K562 (cell line): ENCODE data around the gene KRTAP2-3. TPM values are rescaled to one million over a fixed set of nuclear protein-coding genes. Genes with fewer than 3 reads are reported as not detected.

Experiments used
- ATAC-seq: fragments of 200-7000 bp; cut with Tn5 transposase; 3 replicates; pipeline ENCODE4 v1.9.1; 2020; ENCODE audit warnings: moderate library complexity
- BruUV-seq: library from RNA; stranded (reverse); fragments of 400-500 nt; replicated peaks from 2 replicates; lab custom pipeline; 2021; lab: Mats Ljungman, UMichigan
- CTCF ChIA-PET: fragments of 300-600 bp; formaldehyde crosslinking; extraction: SDS; loops from one replicate; lab custom pipeline; 2021; ENCODE audit warnings: low intra/inter-chr PET ratio; lab: Yijun Ruan, JAX
- POLR2A ChIA-PET: fragments of 300-600, 350-650 bp; sonication (Branson Sonifier 250); formaldehyde crosslinking; extraction: SDS; loops from one replicate; lab custom pipeline; 2021; ENCODE audit warnings: antibody characterized with exemption, inconsistent platforms; lab: Yijun Ruan, JAX
- DNase-seq, 4 experiments: peaks; one replicate each; pipeline versions ENCODE4 v3.0.0 to v3.0.0-alpha.2; 2011 to 2018; ENCODE audit warnings: low spot score in 3 of 4, mixed read lengths in 3 of 4; ENCODE audit errors: extremely low read depth in 1 of 4
- FAIRE-seq: peaks from 2 replicates; lab custom pipeline; 2011; peaks lifted over from hg19 to GRCh38; lab: Jason Lieb, UNC
- H2AFZ ChIP-seq: 2 replicates; pipeline ENCODE4 v1.6.0; 2011; ENCODE audit warnings: low read depth, low read length, control low read depth, inconsistent platforms
- H3K27ac ChIP-seq: fragments of 200-600 bp; 3 replicates; pipeline ENCODE4 v1.8.0; 2011; ENCODE audit warnings: low read depth, mild to moderate bottlenecking, control low read depth, inconsistent platforms, low read length, moderate library complexity, mixed read lengths; ENCODE audit errors: extremely low read depth
- H3K27me3 ChIP-seq, 2 experiments: fragments of 300-600 bp in 1 of 2; 2 replicates in 1 of 2; 3 replicates in 1 of 2; pipeline versions ENCODE4 v1.6.0 to v1.8.0; 2011; ENCODE audit warnings: inconsistent platforms in 2 of 2, low read length in 2 of 2, mild to moderate bottlenecking in 1 of 2, mixed read lengths in 1 of 2, moderate library complexity in 1 of 2; ENCODE audit not compliant: control insufficient read depth in 2 of 2, insufficient read depth in 2 of 2
- H3K36me3 ChIP-seq: fragments of 300-600 bp; 3 replicates; pipeline ENCODE4 v1.8.0; 2011; ENCODE audit warnings: mild to moderate bottlenecking, low read length, inconsistent platforms; ENCODE audit not compliant: control insufficient read depth, insufficient read depth
- H3K4me1 ChIP-seq, 2 experiments: fragments of 200-600 bp in 1 of 2; replicated peaks in 1 of 2; 2 replicates in 1 of 2; 3 replicates in 1 of 2; pipeline versions ENCODE4 v1.5.1 to v1.8.0; 2011; ENCODE audit warnings: inconsistent platforms in 2 of 2, low read length in 2 of 2, mild to moderate bottlenecking in 1 of 2, mixed read lengths in 1 of 2, moderate library complexity in 1 of 2; ENCODE audit not compliant: control insufficient read depth in 2 of 2, insufficient read depth in 2 of 2
- H3K4me2 ChIP-seq: 2 replicates; pipeline ENCODE4 v1.6.1; 2011; ENCODE audit warnings: low read length, control low read depth, inconsistent platforms, mixed read lengths; ENCODE audit not compliant: insufficient read depth
- H3K4me3 ChIP-seq: fragments of 200-600 bp; sonication (generic), shearing (Covaris generic); 2 replicates; pipeline ENCODE4 v1.5.1; 2016; ENCODE audit warnings: control low read depth, inconsistent platforms
- H3K79me2 ChIP-seq: fragments of 200-600 bp; 3 replicates; pipeline ENCODE4 v1.8.0; 2011; ENCODE audit warnings: low read length, inconsistent platforms; ENCODE audit not compliant: control insufficient read depth, insufficient read depth
- H3K9ac ChIP-seq, 2 experiments: 2 replicates each; pipeline versions ENCODE4 v1.6.0 to v1.6.1; 2011; ENCODE audit warnings: low read depth in 2 of 2, low read length in 2 of 2, control low read depth in 1 of 2, inconsistent platforms in 1 of 2, mild to moderate bottlenecking in 1 of 2, mixed read lengths in 1 of 2; ENCODE audit not compliant: insufficient read depth in 1 of 2
- H3K9me1 ChIP-seq: one replicate; pipeline ENCODE4 v1.6.0; 2011; ENCODE audit warnings: inconsistent platforms, mild to moderate bottlenecking, low read length, moderate library complexity; ENCODE audit not compliant: control insufficient read depth, insufficient read depth
- H3K9me3 ChIP-seq: replicated peaks from 2 replicates; pipeline ENCODE4 v1.5.1; 2011; ENCODE audit warnings: low read depth, low read length, inconsistent platforms; ENCODE audit not compliant: control insufficient read depth, insufficient read depth
- H4K20me1 ChIP-seq: replicated peaks from 2 replicates; pipeline ENCODE4 v1.6.1; 2011; ENCODE audit warnings: low read length, inconsistent platforms, mixed read lengths; ENCODE audit not compliant: control insufficient read depth, insufficient read depth
- BRD9 ChIP-seq: fragments of 450-650 bp; IDR thresholded peaks from 2 replicates; pipeline ENCODE4 v1.6.1; 2018; ENCODE audit warnings: low read depth; ENCODE audit not compliant: partially characterized antibody
- FOSL1 ChIP-seq: fragments of 200-800 bp; sonication (Bioruptor generic); conservative IDR thresholded peaks from 2 replicates; pipeline ENCODE4 v1.6.1; 2016; ENCODE audit warnings: missing genetic modification characterization, missing compliant biosample characterization
- FOXJ3 ChIP-seq: sonication (generic); formaldehyde crosslinking; IDR thresholded peaks from 2 replicates; pipeline ENCODE4 v1.4.0; 2020; ENCODE audit warnings: mild to moderate bottlenecking, missing genetic modification reagents
- HMGN3 ChIP-seq: IDR thresholded peaks from 2 replicates; pipeline ENCODE4 v1.6.1; 2011; ENCODE audit warnings: borderline replicate concordance, low read depth, mild to moderate bottlenecking, mixed read lengths, low read length; ENCODE audit not compliant: insufficient read length; ENCODE audit errors: extremely low read depth
- MEF2D ChIP-seq: conservative IDR thresholded peaks from 2 replicates; pipeline ENCODE4 v1.6.1; 2016; ENCODE audit warnings: low read depth, missing genetic modification characterization, missing compliant biosample characterization
- NR4A1 ChIP-seq, 2 experiments: fragments of 250-450 bp in 1 of 2; fragments of 450-650 bp in 1 of 2; sonication (Bioruptor Pico) in 1 of 2; IDR thresholded peaks; 2 replicates each; pipeline versions ENCODE4 v1.4.0 to v1.6.1; 2016 to 2020; ENCODE audit warnings: mild to moderate bottlenecking in 2 of 2, missing compliant biosample characterization in 1 of 2, missing genetic modification characterization in 1 of 2, moderate library complexity in 1 of 2
- PCBP1 ChIP-seq: fragments of 200-400 bp; formaldehyde crosslinking; IDR thresholded peaks from 2 replicates; pipeline ENCODE4 v1.6.1; 2018; ENCODE audit warnings: mild to moderate bottlenecking, low read depth, low read length; ENCODE audit not compliant: poor library complexity, severe bottlenecking
- RFX1 ChIP-seq: fragments of 450-650 bp; IDR thresholded peaks from 2 replicates; pipeline ENCODE4 v1.6.1; 2016; ENCODE audit warnings: mild to moderate bottlenecking, moderate library complexity
- YBX1 ChIP-seq: fragments of 450-650 bp; IDR thresholded peaks from 2 replicates; pipeline ENCODE4 v1.7.1; 2016; ENCODE audit warnings: mild to moderate bottlenecking
- ZSCAN29 ChIP-seq: fragments of 450-650 bp; IDR thresholded peaks from 2 replicates; pipeline ENCODE4 v1.6.1; 2017
- in situ Hi-C: fragments of 300-500 bp; cut with MboI; formaldehyde crosslinking; loops from 4 replicates; pipeline ENCODE4 v1.15.0; 2018; ENCODE audit warnings: inconsistent platforms, mixed read lengths
- intact Hi-C: fragments of 100-400 bp; cut with micrococcal nuclease; formaldehyde crosslinking; loops from 2 replicates; pipeline ENCODE4 v1.14.2; 2022
- polyA plus RNA-seq, 8 experiments: library from polyadenylated mRNA; depleted of rRNA in 4 of 8; stranded (reverse) in 5 of 8; unstranded in 3 of 8; fragments of >200 nt; fragmentation: Nextera tagmentation in 2 of 8; fragmentation: Illumina TruSeq in 1 of 8; extraction: Ambion mirVana in 2 of 8; extraction: Trizol in 1 of 8; gene quantifications; 2 replicates each; pipeline versions ENCODE4 v1.2.1 to v1.2.3, GENCODE V29; 2011 to 2014; ENCODE audit warnings: inconsistent platforms in 1 of 8, missing spikeins in 1 of 8
- total RNA-seq, 7 experiments: library from RNA; depleted of rRNA in 6 of 7; stranded (reverse); fragments of >200 nt in 6 of 7; fragmentation: Illumina TruSeq in 2 of 7; extraction: Trizol in 2 of 7; gene quantifications; 2 replicates each; pipeline versions ENCODE4 v1.2.1 to v1.2.3, GENCODE V29; 2011 to 2021; ENCODE audit warnings: low replicate concordance in 1 of 7
- TF ChIP-seq, protein P1 (sequence below): fragments of 250-450 bp; sonication (Bioruptor Pico); IDR thresholded peaks from 2 replicates; pipeline ENCODE4 v1.5.0; 2021
- TF ChIP-seq, protein P2 (sequence below): sonication (generic); formaldehyde crosslinking; IDR thresholded peaks from 2 replicates; pipeline ENCODE4 v1.8.0; 2022; ENCODE audit warnings: mild to moderate bottlenecking, low read depth, missing genetic modification reagents
- TF ChIP-seq, protein P3 (sequence below): sonication (generic); formaldehyde crosslinking; IDR thresholded peaks from 2 replicates; pipeline ENCODE4 v1.5.0; 2020; ENCODE audit warnings: missing genetic modification reagents
- TF ChIP-seq, protein P4 (sequence below), 2 experiments: fragments of 450-650 bp; conservative IDR thresholded peaks; 2 replicates each; pipeline ENCODE4 v1.6.1; 2017; ENCODE audit warnings: mild to moderate bottlenecking in 2 of 2, moderate library complexity in 2 of 2
- TF ChIP-seq, protein P5 (sequence below), 3 experiments: fragments of 200-800 bp in 1 of 3; fragments of 250-450 bp in 1 of 3; fragments of 450-650 bp in 1 of 3; sonication (Bioruptor Pico) in 1 of 3; sonication (Bioruptor generic) in 1 of 3; formaldehyde crosslinking in 1 of 3; IDR thresholded peaks; 2 replicates each; pipeline versions ENCODE4 v1.6.1 to v1.8.0; 2016 to 2022; ENCODE audit warnings: mild to moderate bottlenecking in 2 of 3, missing genetic modification characterization in 2 of 3, missing compliant biosample characterization in 1 of 3, moderate library complexity in 1 of 3

KRTAP2-3 gene
- total and polyA plus RNA-seq, 9 of the 15 experiments (the other 6 are each of a cell fraction or from before 2014, with no cell fraction given) = not detected

DNA sequence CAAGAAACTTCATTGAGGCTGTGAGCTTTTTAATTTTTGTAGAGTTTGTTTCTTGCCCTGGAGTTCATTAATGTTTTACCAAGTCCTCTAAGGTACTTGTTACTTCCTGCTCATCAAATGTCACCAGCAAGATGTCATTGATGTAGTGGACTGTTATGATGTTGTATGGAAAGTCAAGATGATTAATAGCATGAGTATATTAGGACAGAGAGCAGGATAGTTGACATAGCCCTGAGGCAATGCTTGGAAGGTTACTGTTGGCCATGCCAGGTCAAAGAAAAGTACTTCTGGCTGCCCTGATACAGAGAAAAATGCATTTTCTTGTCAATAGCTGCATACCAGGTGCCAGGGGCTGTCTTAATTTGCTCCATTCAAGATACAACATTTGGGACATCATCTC is 39.6 kb downstream of the KRTAP2-3 start:
- FAIRE-seq = no peak
- in situ Hi-C loops = no loop called here
- TF ChIP-seq ZSCAN29 = no peak
- TF ChIP-seq, protein P1, sequence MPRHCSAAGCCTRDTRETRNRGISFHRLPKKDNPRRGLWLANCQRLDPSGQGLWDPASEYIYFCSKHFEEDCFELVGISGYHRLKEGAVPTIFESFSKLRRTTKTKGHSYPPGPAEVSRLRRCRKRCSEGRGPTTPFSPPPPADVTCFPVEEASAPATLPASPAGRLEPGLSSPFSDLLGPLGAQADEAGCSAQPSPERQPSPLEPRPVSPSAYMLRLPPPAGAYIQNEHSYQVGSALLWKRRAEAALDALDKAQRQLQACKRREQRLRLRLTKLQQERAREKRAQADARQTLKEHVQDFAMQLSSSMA = no peak
- TF ChIP-seq, protein P2, sequence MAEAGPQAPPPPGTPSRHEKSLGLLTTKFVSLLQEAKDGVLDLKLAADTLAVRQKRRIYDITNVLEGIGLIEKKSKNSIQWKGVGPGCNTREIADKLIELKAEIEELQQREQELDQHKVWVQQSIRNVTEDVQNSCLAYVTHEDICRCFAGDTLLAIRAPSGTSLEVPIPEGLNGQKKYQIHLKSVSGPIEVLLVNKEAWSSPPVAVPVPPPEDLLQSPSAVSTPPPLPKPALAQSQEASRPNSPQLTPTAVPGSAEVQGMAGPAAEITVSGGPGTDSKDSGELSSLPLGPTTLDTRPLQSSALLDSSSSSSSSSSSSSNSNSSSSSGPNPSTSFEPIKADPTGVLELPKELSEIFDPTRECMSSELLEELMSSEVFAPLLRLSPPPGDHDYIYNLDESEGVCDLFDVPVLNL (CRISPR knock-in tag) = no peak
- TF ChIP-seq PCBP1 = no peak
- TF ChIP-seq YBX1 = no peak
- TF ChIP-seq, protein P3, sequence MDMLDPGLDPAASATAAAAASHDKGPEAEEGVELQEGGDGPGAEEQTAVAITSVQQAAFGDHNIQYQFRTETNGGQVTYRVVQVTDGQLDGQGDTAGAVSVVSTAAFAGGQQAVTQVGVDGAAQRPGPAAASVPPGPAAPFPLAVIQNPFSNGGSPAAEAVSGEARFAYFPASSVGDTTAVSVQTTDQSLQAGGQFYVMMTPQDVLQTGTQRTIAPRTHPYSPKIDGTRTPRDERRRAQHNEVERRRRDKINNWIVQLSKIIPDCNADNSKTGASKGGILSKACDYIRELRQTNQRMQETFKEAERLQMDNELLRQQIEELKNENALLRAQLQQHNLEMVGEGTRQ (CRISPR knock-in tag) = no peak
- TF ChIP-seq, protein P4, sequence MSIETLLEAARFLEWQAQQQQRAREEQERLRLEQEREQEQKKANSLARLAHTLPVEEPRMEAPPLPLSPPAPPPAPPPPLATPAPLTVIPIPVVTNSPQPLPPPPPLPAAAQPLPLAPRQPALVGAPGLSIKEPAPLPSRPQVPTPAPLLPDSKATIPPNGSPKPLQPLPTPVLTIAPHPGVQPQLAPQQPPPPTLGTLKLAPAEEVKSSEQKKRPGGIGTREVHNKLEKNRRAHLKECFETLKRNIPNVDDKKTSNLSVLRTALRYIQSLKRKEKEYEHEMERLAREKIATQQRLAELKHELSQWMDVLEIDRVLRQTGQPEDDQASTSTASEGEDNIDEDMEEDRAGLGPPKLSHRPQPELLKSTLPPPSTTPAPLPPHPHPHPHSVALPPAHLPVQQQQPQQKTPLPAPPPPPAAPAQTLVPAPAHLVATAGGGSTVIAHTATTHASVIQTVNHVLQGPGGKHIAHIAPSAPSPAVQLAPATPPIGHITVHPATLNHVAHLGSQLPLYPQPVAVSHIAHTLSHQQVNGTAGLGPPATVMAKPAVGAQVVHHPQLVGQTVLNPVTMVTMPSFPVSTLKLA (conservative IDR thresholded peaks at IDR 0.05) = no peak
- TF ChIP-seq FOSL1 (tag) = no peak
- TF ChIP-seq BRD9 = no peak
- TF ChIP-seq MEF2D (tag) = no peak
- TF ChIP-seq, protein P5, sequence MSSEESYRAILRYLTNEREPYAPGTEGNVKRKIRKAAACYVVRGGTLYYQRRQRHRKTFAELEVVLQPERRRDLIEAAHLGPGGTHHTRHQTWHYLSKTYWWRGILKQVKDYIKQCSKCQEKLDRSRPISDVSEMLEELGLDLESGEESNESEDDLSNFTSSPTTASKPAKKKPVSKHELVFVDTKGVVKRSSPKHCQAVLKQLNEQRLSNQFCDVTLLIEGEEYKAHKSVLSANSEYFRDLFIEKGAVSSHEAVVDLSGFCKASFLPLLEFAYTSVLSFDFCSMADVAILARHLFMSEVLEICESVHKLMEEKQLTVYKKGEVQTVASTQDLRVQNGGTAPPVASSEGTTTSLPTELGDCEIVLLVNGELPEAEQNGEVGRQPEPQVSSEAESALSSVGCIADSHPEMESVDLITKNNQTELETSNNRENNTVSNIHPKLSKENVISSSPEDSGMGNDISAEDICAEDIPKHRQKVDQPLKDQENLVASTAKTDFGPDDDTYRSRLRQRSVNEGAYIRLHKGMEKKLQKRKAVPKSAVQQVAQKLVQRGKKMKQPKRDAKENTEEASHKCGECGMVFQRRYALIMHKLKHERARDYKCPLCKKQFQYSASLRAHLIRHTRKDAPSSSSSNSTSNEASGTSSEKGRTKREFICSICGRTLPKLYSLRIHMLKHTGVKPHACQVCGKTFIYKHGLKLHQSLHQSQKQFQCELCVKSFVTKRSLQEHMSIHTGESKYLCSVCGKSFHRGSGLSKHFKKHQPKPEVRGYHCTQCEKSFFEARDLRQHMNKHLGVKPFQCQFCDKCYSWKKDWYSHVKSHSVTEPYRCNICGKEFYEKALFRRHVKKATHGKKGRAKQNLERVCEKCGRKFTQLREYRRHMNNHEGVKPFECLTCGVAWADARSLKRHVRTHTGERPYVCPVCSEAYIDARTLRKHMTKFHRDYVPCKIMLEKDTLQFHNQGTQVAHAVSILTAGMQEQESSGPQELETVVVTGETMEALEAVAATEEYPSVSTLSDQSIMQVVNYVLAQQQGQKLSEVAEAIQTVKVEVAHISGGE (CRISPR knock-in tag; IDR thresholded peaks at IDR 0.05) = no peak
- no peak for TF ChIP-seq NR4A1 (CRISPR knock-in tag; IDR thresholded peaks at IDR 0.05)
- no peak for TF ChIP-seq NR4A1 (tag; IDR thresholded peaks at IDR 0.05)
- no peak for TF ChIP-seq RFX1
- no peak for TF ChIP-seq HMGN3
- no peak for TF ChIP-seq FOXJ3

More for the DNA sequence above, 39.6 kb downstream of the KRTAP2-3 start:
- Histone ChIP-seq H3K4me3 (no peak overlapping the region), H3K4me1 (no peaks in the 10 kb centered on the region), H3K9me3 (no peaks in the 10 kb centered on the region), H2AFZ (no peak overlapping the region), H3K27ac (no peak overlapping the region), H4K20me1 (no peaks in the 10 kb centered on the region), H3K79me2 (no peaks in the 10 kb centered on the region), H3K27me3 (0 out of 5 replicates have a peak, but pooled peaks cover 0 to 3% of the 10 kb centered on the region in 2 experiments), H3K36me3 (no peaks in the 10 kb centered on the region), H3K4me2 (no peak overlapping the region), H3K9me1 (no peaks in the 10 kb centered on the region), H3K9ac (no peak overlapping the region)
- no peak for DNase-seq
- intact Hi-C loops = no loop called here
- BruUV-seq = no TSS peak
- POLR2A ChIA-PET = interaction anchor here (0.6 to 1.0 kb wide), 2 partner anchors 8 to 37 kb away, joined by 3 read pairs; no protein-coding TSS in a partner anchor
- CTCF ChIA-PET = no interaction called here
- no peak for ATAC-seq
